ENCODE results near the gene TTC34.

The TTC34 gene

DNA sequence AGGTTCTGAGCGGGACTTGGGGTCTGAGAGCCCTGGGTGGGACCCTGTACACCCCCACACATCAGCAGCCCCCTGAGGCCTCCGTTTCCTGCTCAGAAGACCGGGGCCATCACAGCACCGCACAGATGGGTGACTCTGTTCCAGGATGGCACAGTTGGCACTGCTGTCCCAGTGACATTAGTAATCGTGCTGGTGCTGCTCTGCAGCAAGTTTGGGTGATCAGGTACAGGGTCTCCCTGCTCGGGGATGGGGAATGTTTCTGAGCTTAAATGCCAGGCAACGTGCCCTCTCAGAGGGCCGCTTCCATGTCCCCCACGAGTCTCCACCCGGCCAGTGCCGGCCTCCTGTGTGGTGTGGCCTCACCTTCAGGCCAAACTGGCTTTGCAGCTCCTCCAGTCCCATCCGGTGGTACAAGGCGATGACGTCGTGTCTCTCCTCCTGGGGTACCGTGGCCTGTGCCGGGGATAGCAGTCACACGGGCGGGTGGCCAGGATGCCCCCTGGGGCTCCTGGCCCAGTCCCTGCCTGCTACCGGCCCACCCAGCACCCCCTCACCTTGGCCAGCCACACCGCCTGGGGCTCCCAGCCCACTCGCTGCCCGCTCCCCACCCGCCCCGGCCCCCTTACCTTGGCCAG, 197.9 kb downstream of the TTC34 start:
- CTCF ChIA-PET = no interaction called here
- DNase-seq (ENCODE audit: extremely low spot score) = no peak
- no peak for TF ChIP-seq HDGF (IDR thresholded peaks at IDR 0.05; ENCODE audit: borderline replicate concordance)
- TF ChIP-seq ELF4 (IDR thresholded peaks at IDR 0.05) = no peak
- no peak for TF ChIP-seq NFRKB (IDR thresholded peaks at IDR 0.05)
- TF ChIP-seq ARNT (IDR thresholded peaks at IDR 0.05) = no peak
- TF ChIP-seq, protein P1, sequence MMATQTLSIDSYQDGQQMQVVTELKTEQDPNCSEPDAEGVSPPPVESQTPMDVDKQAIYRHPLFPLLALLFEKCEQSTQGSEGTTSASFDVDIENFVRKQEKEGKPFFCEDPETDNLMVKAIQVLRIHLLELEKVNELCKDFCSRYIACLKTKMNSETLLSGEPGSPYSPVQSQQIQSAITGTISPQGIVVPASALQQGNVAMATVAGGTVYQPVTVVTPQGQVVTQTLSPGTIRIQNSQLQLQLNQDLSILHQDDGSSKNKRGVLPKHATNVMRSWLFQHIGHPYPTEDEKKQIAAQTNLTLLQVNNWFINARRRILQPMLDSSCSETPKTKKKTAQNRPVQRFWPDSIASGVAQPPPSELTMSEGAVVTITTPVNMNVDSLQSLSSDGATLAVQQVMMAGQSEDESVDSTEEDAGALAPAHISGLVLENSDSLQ (IDR thresholded peaks at IDR 0.05) = no peak
- TF ChIP-seq L3MBTL2 (conservative IDR thresholded peaks at IDR 0.05) = no peak
- no peak for TF ChIP-seq CTBP1 (IDR thresholded peaks at IDR 0.05; ENCODE audit: borderline replicate concordance)
- TF ChIP-seq BHLHE40 (IDR thresholded peaks at IDR 0.05; ENCODE audit: borderline replicate concordance) = no peak
- no peak for TF ChIP-seq TARDBP (IDR thresholded peaks at IDR 0.05)
- TF ChIP-seq LEF1 (IDR thresholded peaks at IDR 0.05; ENCODE audit: borderline replicate concordance) = no peak
- POLR2A ChIA-PET = no interaction called here

DNA sequence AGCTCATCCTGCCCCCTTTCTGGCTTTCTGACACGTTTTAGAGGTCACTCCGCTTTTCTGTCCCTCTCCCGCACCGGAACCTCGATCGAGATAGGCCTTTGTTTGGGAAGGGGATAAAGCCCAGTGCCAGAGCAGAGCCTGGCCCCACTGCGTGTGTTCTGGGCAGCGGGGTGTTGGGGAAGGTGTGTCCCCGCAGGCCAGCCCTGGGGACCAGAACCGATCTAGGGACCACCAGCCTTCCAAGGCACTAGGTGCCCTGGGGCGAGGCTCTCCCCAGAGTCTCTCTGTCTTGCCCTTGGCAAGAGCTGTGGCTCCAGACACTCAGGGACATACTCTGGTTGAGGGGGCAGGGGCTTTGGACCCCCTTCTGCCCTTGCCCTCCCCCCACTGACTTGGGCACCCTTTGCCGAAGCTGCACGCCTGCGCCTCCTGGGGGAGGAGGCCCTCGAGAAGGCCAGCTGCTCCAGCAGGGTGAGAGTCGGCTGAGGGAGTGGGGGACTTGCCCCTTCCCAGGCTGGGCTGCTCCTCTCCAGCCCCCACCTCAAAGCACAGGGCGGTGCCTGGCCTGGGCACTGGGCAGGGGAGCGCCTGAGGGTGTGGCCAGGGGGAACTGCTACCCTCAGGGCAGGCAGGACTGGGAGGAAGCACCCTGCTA, 198.5 kb downstream of the TTC34 start:
- ChIA-PET POLR2A (no interaction called here), CTCF (no interaction called here)
- TF ChIP-seq FOXK2 (IDR thresholded peaks at IDR 0.05) = no peak
- TF ChIP-seq L3MBTL2 (conservative IDR thresholded peaks at IDR 0.05) = no peak
- DNase-seq (ENCODE audit: extremely low spot score) = no peak

DNA sequence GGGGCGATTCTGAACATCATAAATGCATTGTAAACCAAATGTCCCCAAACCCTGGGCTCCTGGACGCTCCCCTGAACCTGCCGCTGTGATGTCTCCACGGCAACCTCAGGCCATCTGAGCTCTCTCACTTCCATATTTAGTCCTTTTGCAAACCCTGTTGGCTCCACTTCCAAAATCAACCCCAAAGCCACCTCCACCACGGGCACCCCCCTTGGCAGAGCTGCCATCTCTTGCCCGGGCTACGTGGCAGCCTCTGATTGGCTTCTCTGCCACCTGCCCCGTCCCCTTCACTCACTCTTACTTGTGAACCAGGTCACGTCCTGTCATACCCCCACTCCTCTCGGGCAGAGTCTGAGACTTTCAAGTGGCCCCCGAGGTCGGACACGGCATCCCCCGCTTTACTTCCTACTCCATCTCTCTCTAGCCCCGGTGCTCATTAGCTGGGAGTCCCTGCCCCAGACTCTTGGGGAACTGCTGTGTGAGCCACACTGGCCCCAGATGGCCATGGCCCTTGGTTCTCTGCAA, 199.1 kb downstream of the TTC34 start:
- POLR2A ChIA-PET = no interaction called here

DNA sequence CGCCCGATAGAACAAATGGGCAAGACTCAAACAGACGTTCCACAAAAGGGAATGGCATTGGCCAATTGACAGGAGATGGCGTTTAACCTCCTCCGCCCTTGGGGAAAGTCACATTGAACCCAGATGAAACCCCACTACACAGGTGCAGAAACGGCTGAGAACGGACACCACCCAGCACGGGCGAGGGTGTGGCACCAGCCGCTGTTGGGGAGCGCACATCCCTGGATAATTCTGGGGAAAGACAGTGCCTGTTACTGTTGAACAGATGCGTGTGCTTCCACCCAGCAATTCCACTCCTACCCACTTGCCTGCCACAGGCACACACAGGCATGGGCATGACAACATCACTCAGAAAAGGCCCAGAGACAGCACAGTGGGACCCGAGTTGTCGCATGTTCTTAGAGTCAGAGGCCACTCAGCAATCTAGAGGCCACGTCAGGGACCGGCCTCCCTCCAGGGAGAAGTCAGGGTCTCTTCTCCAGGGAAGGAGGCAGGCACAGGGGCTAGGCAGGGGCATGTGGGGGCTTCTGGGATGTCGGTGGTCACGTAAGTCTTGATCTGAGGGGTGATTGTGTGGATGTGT, 199.7 kb downstream of the TTC34 start:
- no peak for DNase-seq (ENCODE audit: extremely low spot score)
- ChIA-PET POLR2A (no interaction called here), CTCF (no interaction called here)
- TF ChIP-seq FOXM1 (IDR thresholded peaks at IDR 0.05; ENCODE audit: borderline replicate concordance) (no peak), FOXA1 (IDR thresholded peaks at IDR 0.05) (no peak), ELF4 (IDR thresholded peaks at IDR 0.05) (no peak), ZNF384 (IDR thresholded peaks at IDR 0.05) (no peak), NFRKB (IDR thresholded peaks at IDR 0.05) (no peak), FOXK2 (IDR thresholded peaks at IDR 0.05) (no peak), SP1 (IDR thresholded peaks at IDR 0.05) (no peak), HDGF (IDR thresholded peaks at IDR 0.05; ENCODE audit: borderline replicate concordance) (no peak), L3MBTL2 (conservative IDR thresholded peaks at IDR 0.05) (no peak), ARNT (IDR thresholded peaks at IDR 0.05) (no peak), SUZ12 (IDR thresholded peaks at IDR 0.05) (no peak), CTBP1 (IDR thresholded peaks at IDR 0.05; ENCODE audit: borderline replicate concordance) (no peak), BHLHE40 (IDR thresholded peaks at IDR 0.05; ENCODE audit: borderline replicate concordance) (no peak), LEF1 (IDR thresholded peaks at IDR 0.05; ENCODE audit: borderline replicate concordance) (no peak)
- TF ChIP-seq, protein P1 (IDR thresholded peaks at IDR 0.05) = no peak

More for the DNA sequence above, 199.1 kb downstream of the TTC34 start:
- no peak for TF ChIP-seq ARNT (IDR thresholded peaks at IDR 0.05)
- no peak for TF ChIP-seq CTBP1 (IDR thresholded peaks at IDR 0.05; ENCODE audit: borderline replicate concordance)
- TF ChIP-seq, protein P1 (IDR thresholded peaks at IDR 0.05) = no peak
- no peak for TF ChIP-seq FOXA1 (IDR thresholded peaks at IDR 0.05)
- TF ChIP-seq FOXK2 (IDR thresholded peaks at IDR 0.05) = no peak
- TF ChIP-seq ZNF384 (IDR thresholded peaks at IDR 0.05) = no peak
- no peak for TF ChIP-seq L3MBTL2 (conservative IDR thresholded peaks at IDR 0.05)
- TF ChIP-seq TARDBP (IDR thresholded peaks at IDR 0.05) = no peak
- no peak for TF ChIP-seq LEF1 (IDR thresholded peaks at IDR 0.05; ENCODE audit: borderline replicate concordance)
- no peak for TF ChIP-seq FOXM1 (IDR thresholded peaks at IDR 0.05; ENCODE audit: borderline replicate concordance)
- TF ChIP-seq ELF4 (IDR thresholded peaks at IDR 0.05) = no peak
- no peak for TF ChIP-seq SP1 (IDR thresholded peaks at IDR 0.05)
- TF ChIP-seq BHLHE40 (IDR thresholded peaks at IDR 0.05; ENCODE audit: borderline replicate concordance) = no peak
- TF ChIP-seq NFRKB (IDR thresholded peaks at IDR 0.05) = no peak
- CTCF ChIA-PET = no interaction called here
- no peak for DNase-seq (ENCODE audit: extremely low spot score)

DNA sequence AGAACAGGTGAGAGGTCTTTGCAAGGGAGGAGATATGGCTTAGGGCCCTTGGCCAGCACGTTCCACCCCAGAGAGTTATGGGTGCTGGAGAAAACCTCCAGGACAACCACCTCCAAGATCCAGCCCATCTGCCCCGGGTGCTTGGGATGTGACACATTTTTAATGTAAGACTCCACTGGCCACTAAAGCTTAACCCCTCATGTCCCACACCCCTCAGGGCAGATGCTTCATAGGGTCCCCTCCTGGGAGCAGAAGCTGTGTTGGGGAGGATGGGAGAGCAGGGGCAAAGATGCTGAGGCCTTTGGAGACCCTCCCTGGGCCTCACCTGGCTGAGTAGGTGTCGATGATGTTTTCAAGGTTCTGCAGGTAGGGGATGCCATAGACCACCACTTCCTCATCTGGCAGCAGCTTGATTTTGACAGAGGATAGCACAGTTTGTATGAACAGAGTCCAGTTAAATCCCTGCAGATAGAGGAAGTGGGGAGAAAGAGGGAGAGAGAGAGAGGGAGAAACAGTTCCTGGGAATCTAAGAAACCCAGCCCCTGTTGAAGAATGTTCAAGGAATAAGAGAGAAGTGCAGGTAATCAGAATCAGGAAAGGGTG, 203.1 kb downstream of the TTC34 start:
- CTCF ChIA-PET = no interaction called here
- TF ChIP-seq L3MBTL2 (conservative IDR thresholded peaks at IDR 0.05) (no peak), SP1 (IDR thresholded peaks at IDR 0.05) (no peak), FOXM1 (IDR thresholded peaks at IDR 0.05; ENCODE audit: borderline replicate concordance) (no peak), HDGF (IDR thresholded peaks at IDR 0.05; ENCODE audit: borderline replicate concordance) (no peak), ARNT (IDR thresholded peaks at IDR 0.05) (no peak), ZNF384 (IDR thresholded peaks at IDR 0.05) (no peak), FOXK2 (IDR thresholded peaks at IDR 0.05) (no peak)
- POLR2A ChIA-PET = no interaction called here
- DNase-seq (ENCODE audit: extremely low spot score) = no peak

All from HEK293T (cell line).